Activated T-helper 2 cell treated with anti-CD3 and anti-CD28 coated beads, Interferon-gamma antibody, Interleukin-2, Interleukin-4, amounts not matched to agents 10 μg/mL and 5 μg/mL and 100 μg/mL, durations not matched to agents 14 hours and 24 hours and 36 hours (primary cell): ENCODE data around the gene FER. TPM values are rescaled to one million over a fixed set of nuclear protein-coding genes. Genes with fewer than 3 reads are reported as not detected.

Source experiments
- DNase-seq: peaks from one replicate; pipeline ENCODE4 v3.0.0; 2021; ENCODE audit warnings: low spot score
- H3K27ac Mint-ChIP-seq: one replicate; pipeline ENCODE4 v1.8.0; 2021; ENCODE audit warnings: mixed read lengths
- H3K27me3 Mint-ChIP-seq: one replicate; pipeline ENCODE4 v1.8.0; 2021; ENCODE audit warnings: low read depth, mixed read lengths
- H3K36me3 Mint-ChIP-seq: one replicate; pipeline ENCODE4 v1.8.0; 2021; ENCODE audit warnings: low read depth, mixed read lengths
- H3K4me1 Mint-ChIP-seq: one replicate; pipeline ENCODE4 v1.8.0; 2021; ENCODE audit warnings: low read depth, mixed read lengths
- H3K4me3 Mint-ChIP-seq: one replicate; pipeline ENCODE4 v1.8.0; 2021; ENCODE audit warnings: low read depth, mild to moderate bottlenecking, moderate library complexity, mixed read lengths
- H3K9me3 Mint-ChIP-seq: one replicate; pipeline ENCODE4 v1.8.0; 2021; ENCODE audit warnings: mixed read lengths
- intact Hi-C: fragments of 100-400 bp; cut with micrococcal nuclease; formaldehyde crosslinking; loops from one replicate; pipeline ENCODE4 v1.15.1; 2023
- total RNA-seq: library from RNA; stranded (reverse); gene quantifications from 2 replicates; pipeline ENCODE4 v1.2.3, GENCODE V29; 2022

FER gene
- total RNA-seq, 1 donor from 2014 or later = 7.0 TPM

DNA sequence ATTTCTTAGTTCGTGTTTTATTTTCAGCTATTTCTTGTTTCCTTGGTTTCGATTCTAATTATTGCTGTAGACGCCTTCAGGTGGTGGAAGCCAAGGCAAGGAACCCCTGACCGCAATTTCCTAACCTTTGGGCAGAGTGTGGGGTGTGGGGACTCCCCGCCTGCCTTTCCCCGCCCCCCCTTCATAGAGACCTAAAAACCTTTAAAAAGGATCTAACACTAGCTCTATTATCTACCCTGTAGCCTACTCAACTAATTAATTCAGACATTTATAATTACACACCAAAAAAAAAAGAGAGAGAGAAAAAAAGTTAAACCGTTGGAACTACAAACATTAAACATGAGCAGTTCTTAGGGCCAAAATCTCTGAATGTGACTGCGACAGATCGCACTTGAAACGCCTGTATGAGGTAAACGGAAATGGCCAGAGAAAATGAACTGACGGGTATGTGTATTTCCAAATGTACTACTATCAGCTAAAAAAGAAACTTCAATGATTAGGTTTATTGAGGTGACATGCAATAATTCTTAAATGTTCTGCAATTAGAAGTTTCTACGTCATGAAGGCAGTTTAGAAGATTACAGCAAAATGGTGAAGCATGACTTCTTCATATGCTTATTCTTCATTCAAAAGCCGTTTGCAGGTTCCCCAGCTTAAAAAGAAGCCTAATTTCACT, 19.0 kb upstream of the FER start:
- Mint-ChIP-seq H3K4me1 (peaks cover 30% of the 10 kb centered on the region), H3K4me3 (peak overlapping the region; percentile 73), H3K27me3 (peaks cover 61% of the 10 kb centered on the region), H3K27ac (peak overlapping the region; percentile 30), H3K9me3 (no peaks in the 10 kb centered on the region), H3K36me3 (no peaks in the 10 kb centered on the region)
- intact Hi-C loops = loop anchor here (1.0 kb wide), 1 partner anchor 20 kb away; no protein-coding TSS in a partner anchor
- peak; percentile 34 for DNase-seq

DNA sequence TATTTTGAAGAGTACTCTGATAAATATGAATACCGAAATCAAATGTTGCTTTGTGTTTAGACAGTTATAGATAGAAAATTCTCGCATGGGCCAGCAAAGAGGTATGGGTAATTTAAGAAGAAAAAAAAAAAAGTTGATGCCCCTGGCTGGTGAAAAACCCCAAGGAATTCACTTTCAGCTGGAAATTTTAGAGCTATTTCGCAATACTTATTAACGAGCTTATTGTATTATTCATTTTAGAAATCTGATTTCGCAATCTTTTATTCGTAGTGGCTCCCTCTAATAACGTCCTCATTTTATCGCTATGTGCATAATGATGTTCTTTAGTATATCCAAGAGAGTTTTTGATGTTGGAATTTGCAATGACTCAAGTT, 18.5 kb upstream of the FER start:
- Mint-ChIP-seq H3K9me3 (no peaks in the 10 kb centered on the region), H3K36me3 (no peaks in the 10 kb centered on the region), H3K27ac (no peak overlapping the region), H3K4me1 (peaks cover 30% of the 10 kb centered on the region), H3K27me3 (peaks cover 63% of the 10 kb centered on the region), H3K4me3 (no peak overlapping the region)
- no peak for DNase-seq
- intact Hi-C loops = no loop called here

DNA sequence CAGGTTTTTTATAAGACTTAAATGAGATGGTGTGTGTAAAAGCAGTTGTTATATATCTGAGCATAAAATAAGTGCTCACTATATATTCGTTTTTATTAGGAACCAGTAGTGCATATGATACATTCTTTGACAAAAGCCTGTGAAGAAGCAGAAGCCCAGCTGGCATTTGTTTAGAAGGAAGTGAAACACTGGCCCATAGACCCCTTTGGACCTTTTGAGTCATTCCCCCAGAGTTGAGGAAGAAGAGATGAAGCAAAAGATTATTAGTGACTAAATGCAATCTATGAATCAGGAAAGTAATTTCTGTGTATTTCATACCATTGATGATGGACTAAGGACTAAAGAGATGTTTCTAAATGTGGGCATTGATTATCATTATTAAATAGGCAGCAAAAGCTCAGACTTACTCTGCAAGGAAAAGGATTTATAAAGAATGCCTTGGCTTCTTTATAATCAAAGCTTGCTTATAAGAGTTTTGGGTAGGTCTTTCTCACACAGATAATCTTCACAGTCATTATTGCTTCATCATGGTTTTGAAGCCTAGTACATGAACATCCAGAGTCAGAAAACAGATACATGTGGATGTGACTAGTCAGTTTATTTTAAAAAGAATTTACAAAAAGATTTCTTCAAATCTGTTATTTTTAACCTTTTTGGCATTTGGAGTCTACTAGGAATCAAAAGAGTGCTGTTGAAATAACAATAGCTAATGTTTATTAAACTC, 16.9 kb upstream of the FER start:
- H3K27ac Mint-ChIP-seq = no peak overlapping the region
- H3K27me3 Mint-ChIP-seq = peaks cover 56% of the 10 kb centered on the region
- intact Hi-C loops = no loop called here
- no peaks in the 10 kb centered on the region for H3K9me3 Mint-ChIP-seq
- H3K4me1 Mint-ChIP-seq = peaks cover 30% of the 10 kb centered on the region
- H3K36me3 Mint-ChIP-seq = no peaks in the 10 kb centered on the region
- no peak for DNase-seq
- H3K4me3 Mint-ChIP-seq = no peak overlapping the region

DNA sequence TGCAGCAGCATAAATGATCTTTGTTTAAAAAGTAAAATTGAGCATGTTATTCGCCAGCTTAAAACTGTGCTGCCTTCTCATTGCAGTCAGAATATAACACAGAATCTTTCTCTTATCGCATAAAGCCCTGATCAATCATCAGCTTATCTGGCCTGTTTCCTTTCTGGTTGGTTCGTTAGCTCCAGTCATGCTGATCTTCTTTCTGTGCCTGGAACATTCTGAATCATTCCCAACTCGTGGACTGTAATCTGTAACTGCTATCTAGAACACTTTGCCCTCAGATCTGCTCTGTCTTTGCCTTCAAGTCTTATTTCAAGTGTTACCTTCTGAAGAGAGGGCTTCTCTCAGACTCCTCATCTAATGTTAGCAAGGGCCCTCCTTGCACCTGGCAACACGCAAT, 11.9 kb upstream of the FER start:
- no peaks in the 10 kb centered on the region for H3K9me3 Mint-ChIP-seq
- H3K27ac Mint-ChIP-seq = no peak overlapping the region
- H3K27me3 Mint-ChIP-seq = peaks cover 37% of the 10 kb centered on the region
- no peaks in the 10 kb centered on the region for H3K36me3 Mint-ChIP-seq
- intact Hi-C loops = no loop called here
- no peak overlapping the region for H3K4me3 Mint-ChIP-seq
- H3K4me1 Mint-ChIP-seq = no peaks in the 10 kb centered on the region
- no peak for DNase-seq

DNA sequence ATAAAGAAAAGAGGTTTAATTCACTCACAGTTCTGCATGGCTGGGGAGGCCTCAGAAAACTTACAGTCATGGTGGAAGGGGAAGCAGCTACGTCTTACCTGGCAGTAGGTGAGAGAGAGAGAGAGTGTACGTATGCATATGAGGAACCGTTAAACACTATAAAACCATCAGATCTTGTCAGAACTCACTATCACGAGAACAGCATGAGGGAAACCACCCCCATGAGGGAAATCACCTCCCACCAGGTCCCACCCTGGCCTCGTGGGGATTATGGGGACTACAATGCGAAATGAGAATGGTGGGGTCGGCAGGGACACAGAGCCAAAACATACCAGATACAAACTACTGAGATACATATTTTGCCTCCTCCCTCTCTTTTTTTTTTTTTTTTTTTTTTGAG, 10.8 kb upstream of the FER start:
- Mint-ChIP-seq H3K9me3 (no peaks in the 10 kb centered on the region), H3K27ac (no peak overlapping the region), H3K36me3 (no peaks in the 10 kb centered on the region)

DNA sequence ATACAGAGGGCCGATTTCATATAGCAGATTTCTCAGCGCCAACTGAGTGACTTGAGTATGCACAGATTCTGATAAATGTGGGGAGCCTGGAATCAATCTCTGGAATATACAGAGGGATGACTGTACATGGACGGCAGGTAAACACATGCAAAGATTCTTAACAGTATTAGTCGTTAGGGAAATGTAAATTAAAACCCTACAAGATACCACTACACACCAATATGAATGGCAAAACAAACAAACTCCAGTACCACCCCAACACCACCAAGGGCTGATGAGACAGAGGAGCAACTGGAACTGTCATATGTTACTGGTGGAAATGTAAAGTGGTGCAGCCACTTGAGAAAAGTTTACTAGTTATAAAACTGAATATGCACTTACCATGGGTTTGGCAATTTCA, 8.3 kb upstream of the FER start:
- Mint-ChIP-seq H3K4me1 (no peaks in the 10 kb centered on the region), H3K4me3 (no peak overlapping the region), H3K27ac (no peak overlapping the region), H3K36me3 (no peaks in the 10 kb centered on the region), H3K27me3 (peaks cover 37% of the 10 kb centered on the region), H3K9me3 (no peaks in the 10 kb centered on the region)
- intact Hi-C loops = no loop called here
- no peak for DNase-seq

More for the DNA sequence above, 10.8 kb upstream of the FER start:
- no peak overlapping the region for H3K4me3 Mint-ChIP-seq
- intact Hi-C loops = no loop called here
- DNase-seq = no peak
- H3K27me3 Mint-ChIP-seq = peaks cover 40% of the 10 kb centered on the region
- no peaks in the 10 kb centered on the region for H3K4me1 Mint-ChIP-seq

DNA sequence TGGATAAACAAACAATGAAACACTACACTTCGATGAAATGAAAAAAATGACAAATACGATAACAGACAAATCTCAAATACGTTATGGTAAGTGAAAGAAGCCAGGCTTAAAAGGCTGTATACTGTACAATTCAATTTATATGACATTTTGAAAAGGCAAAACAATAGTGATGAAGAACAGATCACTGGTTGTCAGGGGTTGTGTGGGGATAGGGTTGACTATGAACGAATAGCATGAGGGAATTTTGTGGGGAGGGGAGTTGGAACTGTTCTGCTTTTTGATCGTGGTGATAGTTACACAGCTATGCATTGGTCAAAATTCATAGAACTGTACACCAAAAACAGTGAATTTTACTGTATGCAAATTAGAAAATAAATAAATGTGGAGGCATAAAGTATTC, 7.8 kb upstream of the FER start:
- no peak for DNase-seq
- Mint-ChIP-seq H3K9me3 (no peaks in the 10 kb centered on the region), H3K4me3 (no peak overlapping the region), H3K4me1 (no peaks in the 10 kb centered on the region), H3K36me3 (no peaks in the 10 kb centered on the region), H3K27me3 (peaks cover 37% of the 10 kb centered on the region), H3K27ac (no peak overlapping the region)
- intact Hi-C loops = no loop called here

DNA sequence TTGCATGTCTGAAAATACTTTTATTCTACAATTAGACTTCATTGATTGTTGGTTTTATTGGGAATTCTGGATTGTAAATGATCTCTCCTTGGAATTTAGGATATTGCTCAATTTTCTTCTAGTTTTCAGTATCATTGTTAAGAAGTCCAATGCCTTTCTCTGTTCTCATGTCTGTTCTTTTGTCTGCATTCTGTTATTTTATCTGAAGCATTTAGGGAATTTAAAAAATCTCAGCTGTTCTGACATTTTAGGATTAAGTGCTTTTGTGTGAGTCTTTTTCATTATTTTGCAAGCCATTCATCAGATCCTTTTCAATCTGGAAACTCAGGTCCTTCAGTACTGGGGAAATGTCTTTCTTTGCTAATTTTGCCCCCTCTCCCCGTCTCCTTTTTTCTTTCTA, 4.4 kb upstream of the FER start:
- Mint-ChIP-seq H3K9me3 (no peaks in the 10 kb centered on the region), H3K36me3 (no peaks in the 10 kb centered on the region), H3K4me1 (peaks cover 11% of the 10 kb centered on the region), H3K4me3 (no peak overlapping the region), H3K27me3 (peaks cover 29% of the 10 kb centered on the region), H3K27ac (no peak overlapping the region)
- intact Hi-C loops = no loop called here
- DNase-seq = no peak

DNA sequence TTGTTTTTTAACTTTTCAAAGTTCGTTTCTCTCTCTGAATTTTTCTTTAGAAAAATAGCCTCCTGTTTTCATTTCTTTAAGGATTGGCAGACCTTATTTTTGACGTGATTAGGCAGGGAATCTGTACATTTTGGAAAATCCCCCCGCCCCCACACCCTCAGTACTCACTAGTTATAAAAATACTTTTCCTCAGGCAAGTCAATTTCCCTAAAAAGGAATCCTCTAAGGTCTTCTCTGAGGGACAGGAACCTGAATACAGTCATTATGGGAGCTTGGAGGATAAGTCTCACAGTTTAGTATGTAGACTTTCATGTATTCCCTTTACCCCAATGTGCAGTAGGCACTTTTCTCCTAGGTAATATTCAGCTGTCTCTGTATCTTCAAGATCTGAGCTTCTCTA, 3.9 kb upstream of the FER start:
- H3K9me3 Mint-ChIP-seq = no peaks in the 10 kb centered on the region

DNA sequence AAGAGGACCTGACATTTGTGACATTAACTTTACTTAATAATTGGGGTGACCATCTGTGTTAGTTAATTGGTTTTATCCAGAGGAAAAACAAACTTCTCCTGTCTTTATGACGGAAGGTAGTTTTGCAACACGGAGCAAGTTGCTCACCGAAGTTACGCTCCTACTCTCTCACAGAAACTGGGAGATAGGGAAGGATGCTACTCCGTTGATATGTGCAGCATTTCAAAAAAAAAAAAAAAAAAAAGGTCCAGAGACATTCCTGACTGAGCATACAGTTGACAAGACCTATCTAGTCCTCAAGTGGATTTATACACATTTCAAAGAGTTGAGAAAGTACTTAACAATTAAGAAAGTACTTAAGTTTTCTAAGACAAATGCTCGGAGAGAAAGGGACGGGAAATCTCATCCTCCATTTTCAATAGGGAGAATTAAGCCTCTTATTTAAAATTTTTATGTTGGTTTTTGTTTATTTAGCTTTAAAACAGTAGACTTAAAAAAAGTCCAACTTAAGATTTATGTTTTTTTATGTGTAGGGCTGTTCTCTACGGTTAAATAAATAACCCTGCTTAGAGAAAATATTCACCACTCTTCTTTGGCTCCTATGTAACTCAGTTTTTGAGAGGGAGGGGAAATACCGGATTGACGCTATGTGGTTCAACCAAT, 455 bp upstream of the FER start:
- H3K27me3 Mint-ChIP-seq = peaks cover 32% of the 10 kb centered on the region
- intact Hi-C loops = loop anchor here (5.0 kb wide), 2 partner anchors 65 to 365 kb away; partner anchors contain the start of gene FBXL17
- H3K36me3 Mint-ChIP-seq = no peaks in the 10 kb centered on the region
- H3K9me3 Mint-ChIP-seq = no peaks in the 10 kb centered on the region
- H3K4me1 Mint-ChIP-seq = peaks cover 15% of the 10 kb centered on the region
- no peak for DNase-seq
- peak overlapping the region; percentile 86 for H3K4me3 Mint-ChIP-seq
- peak overlapping the region; percentile 84 for H3K27ac Mint-ChIP-seq

More for the DNA sequence above, 3.9 kb upstream of the FER start:
- Mint-ChIP-seq H3K27ac (no peak overlapping the region), H3K27me3 (peaks cover 26% of the 10 kb centered on the region), H3K36me3 (no peaks in the 10 kb centered on the region), H3K4me1 (peaks cover 11% of the 10 kb centered on the region), H3K4me3 (no peak overlapping the region)
- no peak for DNase-seq
- intact Hi-C loops = no loop called here

DNA sequence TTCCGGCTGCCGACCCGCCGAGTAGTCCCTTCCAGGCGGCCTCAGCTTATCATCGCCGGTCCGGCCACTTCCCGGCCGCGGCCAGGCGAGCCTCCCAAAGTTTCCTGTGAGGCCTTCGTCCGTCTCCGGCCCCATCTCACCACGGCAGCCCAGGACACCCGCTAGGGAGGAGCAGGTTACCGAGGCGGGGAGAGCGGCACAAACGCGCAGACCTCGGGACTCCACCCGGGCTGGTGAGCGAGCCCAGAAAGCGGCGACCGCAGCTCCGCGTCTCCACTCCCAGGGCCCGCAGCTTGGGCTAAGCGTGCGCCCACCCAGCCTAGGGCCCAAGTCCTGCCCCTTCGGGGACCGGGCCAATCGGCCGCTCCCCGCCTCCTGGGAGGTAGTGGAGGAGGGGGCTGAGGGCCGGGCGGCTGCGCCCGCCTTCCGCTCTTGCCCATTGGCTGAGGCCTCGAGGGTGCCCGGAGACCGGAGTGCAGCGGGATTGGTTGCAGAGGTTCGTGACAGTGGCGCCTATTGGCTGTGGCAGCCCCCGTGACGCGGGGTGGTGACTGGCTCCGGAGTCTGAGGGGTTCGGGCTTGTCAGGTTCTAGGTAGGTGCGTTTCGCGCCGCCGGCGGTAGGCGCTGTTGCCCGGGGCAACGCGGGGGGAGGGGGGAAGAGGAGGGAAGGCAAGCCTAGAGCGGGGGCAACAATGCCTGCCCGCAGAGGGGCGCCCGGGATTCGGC, 867 bp downstream of the FER start:
- peak overlapping the region; percentile 84 for H3K27ac Mint-ChIP-seq
- H3K27me3 Mint-ChIP-seq = peaks cover 27% of the 10 kb centered on the region
- peaks cover 15% of the 10 kb centered on the region for H3K4me1 Mint-ChIP-seq
- H3K9me3 Mint-ChIP-seq = no peaks in the 10 kb centered on the region
- intact Hi-C loops = loop anchor here (1.0 to 5.0 kb wide), 7 partner anchors 20 to 942 kb away; partner anchors contain the start of gene FBXL17
- DNase-seq = peak; percentile 96
- peak overlapping the region; percentile 86 for H3K4me3 Mint-ChIP-seq
- no peaks in the 10 kb centered on the region for H3K36me3 Mint-ChIP-seq

DNA sequence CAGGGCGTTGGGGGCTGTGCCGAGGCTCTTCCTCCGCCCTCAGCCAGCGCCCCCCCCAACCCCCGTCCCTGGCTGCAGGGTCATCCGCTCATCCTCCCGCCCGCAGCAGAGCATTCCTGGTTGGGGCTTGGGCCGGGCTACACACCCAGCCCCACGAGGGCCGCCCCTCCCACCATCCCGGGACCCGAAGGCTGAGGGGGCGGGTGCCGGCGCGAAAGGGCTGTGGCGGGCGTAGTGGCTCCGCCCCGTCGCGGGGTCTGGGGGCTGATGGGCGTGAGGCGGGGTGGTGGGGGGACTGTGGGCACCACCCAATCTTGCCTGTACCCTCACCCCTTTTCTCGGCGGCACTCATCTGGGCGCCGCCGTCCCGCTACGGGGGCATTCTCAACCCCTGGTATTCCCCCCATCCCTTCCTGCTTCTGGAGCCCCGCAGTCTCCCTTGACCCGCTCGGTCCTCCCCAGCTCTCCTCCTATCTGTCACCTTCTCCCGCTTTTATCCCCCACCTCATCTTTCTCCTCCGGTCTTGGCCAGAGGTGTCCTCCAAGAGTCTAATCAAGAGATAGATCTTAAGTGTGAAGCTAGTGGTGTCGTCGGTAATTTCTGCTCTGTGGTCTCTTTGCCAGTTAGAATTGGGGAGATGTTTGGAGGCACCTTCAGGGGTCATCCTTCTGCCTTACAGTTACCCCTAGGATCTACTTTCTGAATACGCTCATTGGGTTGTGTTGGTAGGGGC, 1.6 kb downstream of the FER start:
- Mint-ChIP-seq H3K9me3 (no peaks in the 10 kb centered on the region), H3K4me3 (peak overlapping the region; percentile 86), H3K4me1 (peaks cover 20% of the 10 kb centered on the region), H3K36me3 (no peaks in the 10 kb centered on the region), H3K27ac (peak overlapping the region; percentile 50), H3K27me3 (peaks cover 25% of the 10 kb centered on the region)
- DNase-seq = no peak
- intact Hi-C loops = loop anchor here (2.0 to 5.0 kb wide), 4 partner anchors 67 to 942 kb away; partner anchors contain the start of gene FBXL17
